Activated T-helper 1 cell treated with anti-CD3 and anti-CD28 coated beads, Interleukin-12 subunit alpha, Interleukin-12 subunit beta, Interleukin-2, Interleukin-4 antibody, amounts not matched to agents 30 ng/mL and 10 ng/mL and 1 ng/mL, durations not matched to agents 14 hours and 24 hours and 36 hours (primary cell): ENCODE data around the gene CRY2. TPM values are rescaled to one million over a fixed set of nuclear protein-coding genes. Genes with fewer than 3 reads are reported as not detected.
"Not testable (repeated sequence)": the region's sequence is repeated elsewhere in the genome, so short reads cannot be mapped to it uniquely, and the experiment has no call there.

Experiments used
- DNase-seq: peaks from one replicate; pipeline ENCODE4 v3.0.0; 2021; ENCODE audit warnings: low spot score
- H3K27ac Mint-ChIP-seq: one replicate; pipeline ENCODE4 v1.8.0; 2021; ENCODE audit warnings: mild to moderate bottlenecking, mixed read lengths
- H3K27me3 Mint-ChIP-seq: one replicate; pipeline ENCODE4 v1.8.0; 2022; ENCODE audit warnings: mild to moderate bottlenecking, moderate library complexity, mixed read lengths; ENCODE audit not compliant: insufficient read depth
- H3K36me3 Mint-ChIP-seq: one replicate; pipeline ENCODE4 v1.8.0; 2021; ENCODE audit warnings: low read depth, mixed read lengths
- H3K4me1 Mint-ChIP-seq: one replicate; pipeline ENCODE4 v1.8.0; 2021; ENCODE audit warnings: low read depth, mixed read lengths
- H3K4me3 Mint-ChIP-seq: one replicate; pipeline ENCODE4 v1.8.0; 2021; ENCODE audit warnings: mild to moderate bottlenecking, moderate library complexity, mixed read lengths
- H3K9me3 Mint-ChIP-seq: one replicate; pipeline ENCODE4 v1.8.0; 2021; ENCODE audit warnings: mixed read lengths
- intact Hi-C: fragments of 100-400 bp; cut with micrococcal nuclease; formaldehyde crosslinking; loops from one replicate; pipeline ENCODE4 v1.15.1; 2024
- total RNA-seq: library from RNA; stranded (reverse); gene quantifications from 2 replicates; pipeline ENCODE4 v1.2.3, GENCODE V29; 2022

The CRY2 gene
- total RNA-seq, 1 donor from 2014 or later = 23.7 TPM

DNA sequence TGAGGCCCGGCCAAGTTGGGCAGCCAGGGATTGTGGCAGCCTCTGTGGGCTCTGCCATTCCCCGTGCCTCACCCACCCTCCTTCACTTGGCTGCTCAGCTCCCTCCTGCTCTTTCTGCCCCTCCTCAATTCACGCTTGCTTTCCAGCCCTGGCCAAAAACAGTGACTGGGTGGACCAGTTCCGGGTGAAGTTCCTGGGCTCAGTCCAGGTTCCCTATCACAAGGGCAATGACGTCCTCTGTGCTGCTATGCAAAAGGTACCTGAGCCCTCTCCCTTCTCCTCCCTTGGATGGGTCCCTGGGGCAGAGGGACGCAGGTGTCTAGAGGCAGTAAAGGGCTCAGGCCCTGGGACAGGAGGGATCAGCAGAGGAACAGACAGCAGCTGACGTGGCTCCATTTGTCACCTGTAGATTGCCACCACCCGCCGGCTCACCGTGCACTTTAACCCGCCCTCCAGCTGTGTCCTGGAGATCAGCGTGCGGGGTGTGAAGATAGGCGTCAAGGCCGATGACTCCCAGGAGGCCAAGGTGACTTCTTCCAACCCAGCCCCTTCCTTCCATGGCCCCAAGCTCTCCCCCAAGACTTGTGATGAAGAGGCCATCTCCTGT, 57.1 kb downstream of the CRY2 start:
- H3K27ac Mint-ChIP-seq = no peak overlapping the region
- no peak for DNase-seq
- no peaks in the 10 kb centered on the region for H3K4me1 Mint-ChIP-seq
- peaks cover 13% of the 10 kb centered on the region for H3K27me3 Mint-ChIP-seq
- intact Hi-C loops = no loop called here
- no peaks in the 10 kb centered on the region for H3K9me3 Mint-ChIP-seq
- H3K4me3 Mint-ChIP-seq = no peak overlapping the region
- no peaks in the 10 kb centered on the region for H3K36me3 Mint-ChIP-seq

DNA sequence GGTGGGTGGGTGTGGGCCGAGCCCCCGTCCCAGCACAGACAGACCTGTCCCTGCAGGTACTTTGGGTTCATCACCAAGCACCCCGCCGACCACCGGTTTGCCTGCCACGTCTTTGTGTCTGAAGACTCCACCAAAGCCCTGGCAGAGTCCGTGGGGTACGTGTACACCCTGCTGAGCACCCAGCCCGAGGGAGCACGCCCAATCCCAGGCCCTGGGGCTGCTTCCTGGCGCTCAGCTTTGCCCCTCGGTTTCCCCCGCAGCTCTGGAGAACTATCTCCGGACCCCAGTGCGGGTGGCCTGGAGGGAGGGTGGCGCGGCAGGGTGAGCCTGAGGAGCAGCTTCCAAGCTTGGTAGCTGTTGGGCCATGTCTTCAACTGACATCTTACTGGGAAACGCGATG, 57.8 kb downstream of the CRY2 start:
- Mint-ChIP-seq H3K27me3 (peaks cover 13% of the 10 kb centered on the region), H3K27ac (no peak overlapping the region), H3K36me3 (no peaks in the 10 kb centered on the region), H3K9me3 (no peaks in the 10 kb centered on the region), H3K4me1 (no peaks in the 10 kb centered on the region), H3K4me3 (no peak overlapping the region)
- intact Hi-C loops = no loop called here
- DNase-seq = no peak

DNA sequence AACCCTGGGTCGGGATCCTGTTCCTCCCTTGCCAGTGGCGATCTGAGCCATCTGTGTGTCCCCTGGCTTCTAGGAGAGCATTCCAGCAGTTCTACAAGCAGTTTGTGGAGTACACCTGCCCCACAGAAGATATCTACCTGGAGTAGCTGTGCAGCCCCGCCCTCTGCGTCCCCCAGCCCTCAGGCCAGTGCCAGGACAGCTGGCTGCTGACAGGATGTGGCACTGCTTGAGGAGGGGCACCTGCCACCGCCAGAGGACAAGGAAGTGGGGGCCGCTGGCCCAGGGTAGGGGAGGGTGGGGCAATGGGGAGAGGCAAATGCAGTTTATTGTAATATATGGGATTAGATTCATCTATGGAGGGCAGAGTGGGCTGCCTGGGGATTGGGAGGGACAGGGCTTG, 58.3 kb downstream of the CRY2 start:
- H3K4me3 Mint-ChIP-seq, H3K9me3 Mint-ChIP-seq, DNase-seq, H3K36me3 Mint-ChIP-seq, intact Hi-C loops, H3K4me1 Mint-ChIP-seq, H3K27ac Mint-ChIP-seq: not testable (repeated sequence)
- H3K27me3 Mint-ChIP-seq = peaks cover 11% of the 10 kb centered on the region

DNA sequence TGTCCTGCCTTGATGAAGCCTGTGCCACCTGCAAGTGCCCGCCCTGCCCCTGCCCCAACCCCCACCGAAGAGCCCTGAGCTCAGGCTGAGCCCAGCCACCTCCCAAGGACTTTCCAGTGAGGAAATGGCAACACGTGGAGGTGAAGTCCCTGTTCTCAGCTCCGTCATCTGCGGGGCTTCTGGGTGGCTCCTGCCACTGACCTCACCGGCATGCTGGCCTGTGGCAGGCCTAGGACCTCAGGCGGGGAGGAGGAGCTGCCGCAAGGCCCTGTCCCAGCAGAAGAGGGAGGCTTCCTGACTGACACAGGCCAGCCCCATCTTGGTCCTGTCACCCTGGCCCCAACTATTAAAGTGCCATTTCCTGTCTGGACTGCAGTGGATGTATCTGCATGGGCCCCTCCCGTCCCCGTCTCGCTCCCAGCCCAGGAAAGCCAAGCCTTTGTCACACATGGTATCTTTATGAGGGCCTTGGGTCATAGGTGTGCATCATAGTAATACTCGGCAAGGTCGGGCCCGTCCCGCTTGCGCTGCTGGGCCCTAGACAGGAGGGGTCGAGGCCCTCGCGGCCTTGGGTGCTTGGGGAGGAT, 58.9 kb downstream of the CRY2 start:
- Mint-ChIP-seq H3K27ac (no peak overlapping the region), H3K27me3 (peaks cover 5% of the 10 kb centered on the region), H3K9me3 (no peaks in the 10 kb centered on the region), H3K4me3 (no peak overlapping the region), H3K36me3 (peaks cover 2% of the 10 kb centered on the region), H3K4me1 (no peaks in the 10 kb centered on the region)
- DNase-seq = no peak
- intact Hi-C loops = no loop called here

DNA sequence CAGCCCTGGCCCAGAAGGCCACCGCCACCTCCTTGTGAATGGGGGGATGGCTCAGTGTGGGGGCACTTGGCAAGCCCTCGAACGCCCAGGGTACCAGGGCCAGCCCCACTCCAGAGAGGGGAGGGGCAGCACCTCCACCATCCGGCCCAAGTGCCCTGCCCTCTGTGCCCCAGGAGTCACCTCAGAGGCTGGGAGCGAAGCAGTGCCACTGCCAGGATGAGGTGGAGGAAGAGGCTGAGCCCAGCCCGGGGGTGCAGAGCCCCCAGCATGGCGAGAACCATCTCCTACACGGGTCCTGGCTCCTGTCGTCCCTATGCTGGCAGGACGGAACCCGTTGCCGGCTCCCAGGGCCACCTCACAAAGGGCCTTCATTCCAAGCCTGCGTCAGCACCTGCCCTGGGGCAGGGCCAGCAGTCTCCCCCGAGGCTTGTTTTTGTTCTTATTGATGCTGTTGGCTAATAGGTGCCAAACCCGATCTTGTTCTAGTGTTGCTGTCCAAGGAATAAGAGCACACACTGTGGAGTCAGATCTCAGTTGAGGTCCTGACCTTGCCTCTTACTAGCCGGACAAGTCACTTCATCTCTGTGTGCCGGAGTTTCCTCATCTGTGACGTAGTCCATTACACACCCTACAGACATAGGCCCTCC, 59.8 kb downstream of the CRY2 start, which contains the start of gene FREY1:
Gene FREY1, minus strand, starts transcription at position 307 of the 647 bp plus-strand sequence. Its CDS starts 26 bp downstream, at position 281.
- H3K4me1 Mint-ChIP-seq = no peaks in the 10 kb centered on the region
- no peak for DNase-seq
- intact Hi-C loops = no loop called here
- H3K4me3 Mint-ChIP-seq = no peak within 1 kb of the TSS
- no peaks in the 10 kb centered on the region for H3K9me3 Mint-ChIP-seq
- no peaks in the 10 kb centered on the region for H3K27me3 Mint-ChIP-seq
- H3K27ac Mint-ChIP-seq = no peak within 1 kb of the TSS
- H3K36me3 Mint-ChIP-seq = peaks cover 3% of the 10 kb centered on the region

DNA sequence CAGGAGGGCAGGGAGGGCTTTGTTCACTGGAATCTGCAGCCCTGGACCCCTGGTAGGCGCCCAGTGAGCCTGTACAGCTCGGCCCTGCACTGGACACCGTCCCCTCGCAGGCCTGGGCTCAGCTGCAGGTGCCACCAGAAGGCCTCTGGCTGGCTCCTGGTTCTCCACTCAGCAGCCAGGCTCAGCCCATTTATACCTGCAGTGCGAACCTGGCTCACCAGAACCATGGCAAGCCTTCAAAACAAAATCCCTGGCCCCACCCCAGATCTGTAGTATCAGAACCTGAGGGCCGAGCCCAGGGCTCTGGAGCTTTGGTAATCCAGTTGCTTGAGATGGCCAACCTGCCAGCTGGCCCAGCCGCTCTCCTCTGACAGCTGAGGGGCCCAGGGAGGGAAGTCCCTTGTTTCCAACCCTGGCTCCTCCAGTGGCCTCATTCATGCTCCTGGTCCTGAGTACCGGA, 60.7 kb downstream of the CRY2 start:
- Mint-ChIP-seq H3K27ac (no peak overlapping the region), H3K9me3 (no peaks in the 10 kb centered on the region), H3K4me1 (no peaks in the 10 kb centered on the region), H3K27me3 (no peaks in the 10 kb centered on the region), H3K4me3 (no peak overlapping the region), H3K36me3 (peaks cover 3% of the 10 kb centered on the region)
- DNase-seq = no peak
- intact Hi-C loops = no loop called here

DNA sequence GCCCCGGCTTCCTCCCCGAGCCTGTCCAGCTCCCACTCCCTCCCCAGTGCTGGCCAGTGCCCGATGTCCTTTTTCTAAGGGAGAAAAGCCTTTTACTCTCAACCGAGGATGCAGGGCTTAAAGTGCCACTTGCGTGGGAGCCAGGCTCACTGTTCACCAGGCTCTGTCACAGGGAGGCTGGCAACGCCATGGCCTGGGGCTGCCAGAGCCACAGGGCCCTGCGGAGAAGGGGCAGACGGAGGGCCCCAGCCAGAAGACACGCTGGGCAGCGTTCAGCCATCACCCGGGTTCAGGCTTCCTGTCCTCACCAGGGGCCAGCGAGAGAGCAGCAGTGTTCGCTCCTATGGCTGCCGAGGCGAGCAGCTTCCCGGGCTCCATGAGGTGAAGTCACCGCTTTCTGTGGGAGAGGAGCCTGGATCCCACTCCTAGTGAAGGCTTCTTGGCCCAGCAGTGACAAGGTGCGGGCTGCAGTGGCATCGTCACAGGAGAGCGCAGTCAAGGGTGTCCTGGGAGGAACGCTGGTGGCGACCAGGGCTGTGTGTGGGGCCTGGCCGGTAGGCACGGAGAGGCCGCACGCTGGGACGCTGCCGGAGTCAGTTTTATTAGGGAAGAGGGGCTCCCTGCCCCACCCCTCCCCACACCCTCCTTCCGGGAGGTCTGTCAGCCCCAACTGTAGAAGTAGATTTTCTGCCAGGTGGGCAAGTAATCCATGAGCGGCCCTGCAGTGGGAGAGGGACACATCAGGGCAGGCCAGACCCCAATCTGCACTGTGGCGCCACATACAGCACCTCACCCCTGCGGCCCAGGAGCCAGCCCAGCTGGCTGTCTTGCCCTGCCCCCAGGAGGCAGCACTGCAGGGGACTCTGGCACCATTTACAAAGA, 62.6 kb downstream of the CRY2 start:
- no peak for DNase-seq
- intact Hi-C loops = no loop called here
- H3K36me3 Mint-ChIP-seq = peaks cover 5% of the 10 kb centered on the region
- no peak overlapping the region for H3K27ac Mint-ChIP-seq
- H3K4me3 Mint-ChIP-seq = no peak overlapping the region
- no peaks in the 10 kb centered on the region for H3K27me3 Mint-ChIP-seq
- no peaks in the 10 kb centered on the region for H3K4me1 Mint-ChIP-seq
- H3K9me3 Mint-ChIP-seq = no peaks in the 10 kb centered on the region

DNA sequence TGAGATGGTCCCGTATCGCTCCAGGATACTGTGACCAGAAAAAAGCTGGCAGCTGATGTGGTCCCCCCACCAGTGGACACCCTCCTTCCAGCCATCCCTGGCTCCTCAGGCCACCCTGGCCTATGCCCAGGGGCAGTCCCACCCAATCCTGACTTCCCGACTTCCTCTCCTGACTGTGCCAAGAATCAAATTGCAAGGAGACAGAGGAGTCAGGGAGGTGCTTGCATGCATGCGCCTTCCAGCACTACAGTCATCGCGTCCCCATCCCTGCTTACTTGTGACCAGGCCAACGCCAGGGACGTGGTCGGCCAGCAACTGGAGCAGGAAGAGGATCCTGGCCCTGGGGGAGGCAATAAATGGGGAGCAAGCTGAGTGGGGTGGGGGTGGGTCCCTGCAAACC, 63.3 kb downstream of the CRY2 start:
- H3K27ac Mint-ChIP-seq = no peak overlapping the region
- intact Hi-C loops = no loop called here

DNA sequence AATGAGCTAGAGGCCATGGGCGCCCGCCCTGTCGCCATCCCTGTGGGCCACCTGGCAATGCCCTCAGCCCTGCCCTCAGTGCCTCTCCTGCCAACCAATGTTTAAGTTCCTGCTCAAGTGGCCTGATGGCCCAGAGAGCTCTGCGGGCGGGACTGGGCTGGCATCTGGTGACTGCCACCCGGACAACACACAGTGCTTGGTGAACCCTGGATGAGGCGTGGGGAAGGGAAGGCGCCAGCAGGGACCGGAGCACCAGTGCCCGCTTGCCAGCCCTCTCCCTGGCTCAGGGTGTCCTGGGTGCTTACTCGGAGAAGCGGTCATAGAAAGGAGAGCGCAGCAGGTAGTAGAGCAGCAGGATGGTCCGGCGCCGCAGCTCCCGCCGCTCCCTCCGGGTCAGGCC, 66.2 kb downstream of the CRY2 start:
- Mint-ChIP-seq H3K9me3 (no peaks in the 10 kb centered on the region), H3K4me1 (peaks cover 15% of the 10 kb centered on the region), H3K27ac (no peak overlapping the region), H3K27me3 (no peaks in the 10 kb centered on the region), H3K36me3 (peaks cover 7% of the 10 kb centered on the region), H3K4me3 (no peak overlapping the region)
- DNase-seq = no peak
- intact Hi-C loops = no loop called here

More for the DNA sequence above, 63.3 kb downstream of the CRY2 start:
- H3K4me3 Mint-ChIP-seq = no peak overlapping the region
- H3K9me3 Mint-ChIP-seq = no peaks in the 10 kb centered on the region
- no peaks in the 10 kb centered on the region for H3K4me1 Mint-ChIP-seq
- H3K27me3 Mint-ChIP-seq = no peaks in the 10 kb centered on the region
- peaks cover 5% of the 10 kb centered on the region for H3K36me3 Mint-ChIP-seq
- DNase-seq = no peak

DNA sequence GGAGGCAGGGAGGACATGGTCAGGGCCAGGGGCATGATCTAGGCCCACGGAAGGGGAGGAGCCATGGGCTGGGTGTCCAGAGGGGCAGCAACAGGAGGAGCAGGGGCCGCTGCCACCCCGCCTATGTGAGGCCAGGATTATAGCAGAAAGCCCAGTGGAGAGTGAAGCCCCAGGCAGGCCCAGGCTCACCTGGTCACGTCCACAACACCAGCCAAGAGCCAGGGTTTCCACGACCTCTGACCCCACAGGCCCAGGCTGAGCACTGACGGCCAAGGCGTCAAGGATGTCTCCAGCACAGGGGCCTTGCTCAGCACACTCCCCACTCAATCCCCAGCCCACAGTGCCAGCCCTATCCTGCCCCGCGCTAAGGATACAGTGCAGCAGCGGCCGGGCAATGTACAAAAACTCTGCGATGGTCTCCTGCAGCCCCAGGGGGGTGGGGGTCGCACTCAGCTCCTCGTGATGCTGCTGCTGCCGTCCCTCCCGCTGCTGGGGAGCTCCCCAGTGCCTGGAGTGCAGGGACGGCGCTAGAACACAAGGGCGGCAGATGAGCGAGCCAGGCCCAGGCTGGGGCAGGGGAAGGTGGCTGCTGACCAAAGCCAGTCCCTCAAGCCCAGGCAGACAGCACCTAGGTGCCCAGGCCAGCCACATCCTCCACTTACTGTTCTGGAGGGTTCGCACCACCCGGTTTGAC, 66.8 kb downstream of the CRY2 start:
- H3K27me3 Mint-ChIP-seq = no peaks in the 10 kb centered on the region
- no peaks in the 10 kb centered on the region for H3K9me3 Mint-ChIP-seq
- intact Hi-C loops = no loop called here
- no peak for DNase-seq
- H3K4me1 Mint-ChIP-seq = peaks cover 20% of the 10 kb centered on the region
- H3K36me3 Mint-ChIP-seq = peaks cover 7% of the 10 kb centered on the region
- no peak overlapping the region for H3K27ac Mint-ChIP-seq
- no peak overlapping the region for H3K4me3 Mint-ChIP-seq

DNA sequence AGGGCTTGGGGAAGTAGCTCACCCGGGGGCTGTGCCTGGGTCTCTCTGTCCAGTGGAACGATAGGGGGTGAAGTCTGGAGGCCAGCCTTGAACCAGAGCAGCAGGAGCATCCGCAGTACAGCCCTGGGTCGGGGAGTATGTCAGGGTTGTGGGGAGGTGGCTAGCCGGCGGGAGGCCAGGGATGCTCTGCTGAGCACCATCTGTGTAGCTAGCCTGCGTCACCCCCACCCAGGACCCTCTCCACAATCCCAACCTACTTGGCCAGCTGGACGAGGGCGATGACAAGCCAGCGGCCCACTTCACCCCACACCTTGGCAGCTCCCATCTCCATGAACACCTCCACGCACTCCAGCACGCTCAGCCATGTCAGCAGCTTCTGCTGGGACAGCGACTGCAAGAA, 68.2 kb downstream of the CRY2 start:
- no peaks in the 10 kb centered on the region for H3K27me3 Mint-ChIP-seq
- peaks cover 22% of the 10 kb centered on the region for H3K4me1 Mint-ChIP-seq
- DNase-seq = no peak
- H3K4me3 Mint-ChIP-seq = peak overlapping the region; percentile 22
- intact Hi-C loops = loop anchor here (5.0 kb wide), 1 partner anchor 1022 kb away; the partner anchor contains the start of gene CSTPP1
- peaks cover 7% of the 10 kb centered on the region for H3K36me3 Mint-ChIP-seq
- no peak overlapping the region for H3K27ac Mint-ChIP-seq
- no peaks in the 10 kb centered on the region for H3K9me3 Mint-ChIP-seq

DNA sequence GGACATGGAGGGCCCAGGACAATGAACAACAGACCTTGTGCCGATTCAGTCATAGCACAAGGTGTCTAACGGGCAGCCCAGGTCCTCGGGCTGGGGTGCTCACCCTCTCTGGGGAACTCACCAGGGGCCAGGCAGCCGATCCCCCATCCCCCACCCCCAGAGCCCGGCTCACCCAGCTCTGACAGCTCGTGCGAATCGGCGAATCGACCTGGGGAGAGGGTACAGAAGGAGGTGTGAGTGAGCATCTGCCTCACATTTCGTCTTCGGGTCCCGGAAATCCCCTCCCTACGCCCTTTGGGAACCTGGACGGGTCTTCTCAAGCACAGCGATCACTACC, 70.0 kb downstream of the CRY2 start:
- Mint-ChIP-seq H3K4me3 (peak overlapping the region; percentile 98), H3K9me3 (no peaks in the 10 kb centered on the region), H3K4me1 (peaks cover 22% of the 10 kb centered on the region), H3K27me3 (peaks cover 10% of the 10 kb centered on the region), H3K36me3 (peaks cover 9% of the 10 kb centered on the region), H3K27ac (peak overlapping the region; percentile 92)
- intact Hi-C loops = loop anchor here (2.0 to 5.0 kb wide), 3 partner anchors 700 to 1510 kb away; partner anchors contain the start of genes ATG13, CSTPP1, HARBI1 and PSMC3
- DNase-seq = no peak
